ENCODE results near the gene TMEM69.
A peak's percentile ranks its signal among the peaks of the same experiment; 100 is the strongest.
"Not testable (repeated sequence)": the region's sequence is repeated elsewhere in the genome, so short reads cannot be mapped to it uniquely, and the experiment has no call there.

TMEM69 gene, protein sequence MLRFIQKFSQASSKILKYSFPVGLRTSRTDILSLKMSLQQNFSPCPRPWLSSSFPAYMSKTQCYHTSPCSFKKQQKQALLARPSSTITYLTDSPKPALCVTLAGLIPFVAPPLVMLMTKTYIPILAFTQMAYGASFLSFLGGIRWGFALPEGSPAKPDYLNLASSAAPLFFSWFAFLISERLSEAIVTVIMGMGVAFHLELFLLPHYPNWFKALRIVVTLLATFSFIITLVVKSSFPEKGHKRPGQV

GRCh38 chr1:45687754-45688740, at the start of gene TMEM69:
Gene TMEM69 (plus strand): TSS chr1:45688181. CDS start chr1:45691069, 2,888 bp downstream.
- peak; percentile 93 for DNase-seq

- DNase-seq, result no peak
Measured at GRCh38 chr1:45640293-45640692, 47.7 kb upstream of the TMEM69 start.

- no peak for DNase-seq
Measured at GRCh38 chr1:45643321-45643720, 44.7 kb upstream of the TMEM69 start.

- no peak for DNase-seq
Measured at GRCh38 chr1:45643978-45644377, 44.0 kb upstream of the TMEM69 start.

DNA sequence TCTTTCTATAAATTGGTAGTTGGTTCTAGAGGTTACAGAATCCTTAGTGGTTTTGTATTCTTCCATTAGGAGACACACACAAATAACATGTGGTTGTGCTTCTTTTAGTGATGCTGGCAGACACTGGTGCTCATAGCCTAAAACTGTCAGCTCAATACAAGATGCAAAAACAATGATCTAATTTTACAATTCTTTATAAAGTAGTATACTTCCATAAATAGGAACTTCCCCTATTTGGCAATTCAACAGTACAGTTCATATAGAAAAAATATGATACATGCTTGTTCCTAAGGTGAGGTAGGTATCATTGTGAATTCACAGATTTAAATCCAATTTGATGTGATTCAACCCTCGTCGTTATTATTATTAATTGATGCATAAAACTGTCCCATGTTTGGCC, 43.3 kb upstream of the TMEM69 start:
- DNase-seq, result no peak

GRCh38 chr1:45647248-45648021, 40.5 kb upstream of the TMEM69 start:
- DNase-seq, result no peak

GRCh38 chr1:45654540-45655280, 33.3 kb upstream of the TMEM69 start:
- no peak for DNase-seq

GRCh38 chr1:45656573-45657226, 31.3 kb upstream of the TMEM69 start:
- DNase-seq, result no peak

DNA sequence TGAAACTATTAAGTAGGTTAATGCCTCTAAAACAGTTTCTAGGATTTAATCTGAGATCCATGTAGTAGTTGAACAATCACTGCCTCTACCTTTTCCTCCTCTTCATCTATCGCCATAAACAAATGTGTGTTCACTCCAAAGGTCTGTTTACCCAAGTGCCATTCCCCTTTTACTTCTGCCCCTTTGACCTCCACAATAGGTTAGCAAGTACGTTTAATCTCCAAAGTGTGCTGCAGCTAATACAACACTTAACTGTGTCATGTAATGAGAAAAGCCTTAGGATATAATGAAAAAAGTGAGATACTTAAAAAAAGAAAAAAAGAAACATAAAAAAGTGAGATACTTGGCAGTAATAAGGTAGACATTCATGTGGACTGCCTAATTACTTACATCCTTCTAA, 29.8 kb upstream of the TMEM69 start:
- DNase-seq, result no peak

GRCh38 chr1:45659222-45659621, 28.8 kb upstream of the TMEM69 start:
- DNase-seq, result no peak

GRCh38 chr1:45660336-45660735, 27.6 kb upstream of the TMEM69 start:
- no peak for DNase-seq

GRCh38 chr1:45666836-45667235, 21.1 kb upstream of the TMEM69 start:
- no peak for DNase-seq

- DNase-seq, result no peak
Measured at GRCh38 chr1:45667321-45668111, 20.5 kb upstream of the TMEM69 start.

DNA sequence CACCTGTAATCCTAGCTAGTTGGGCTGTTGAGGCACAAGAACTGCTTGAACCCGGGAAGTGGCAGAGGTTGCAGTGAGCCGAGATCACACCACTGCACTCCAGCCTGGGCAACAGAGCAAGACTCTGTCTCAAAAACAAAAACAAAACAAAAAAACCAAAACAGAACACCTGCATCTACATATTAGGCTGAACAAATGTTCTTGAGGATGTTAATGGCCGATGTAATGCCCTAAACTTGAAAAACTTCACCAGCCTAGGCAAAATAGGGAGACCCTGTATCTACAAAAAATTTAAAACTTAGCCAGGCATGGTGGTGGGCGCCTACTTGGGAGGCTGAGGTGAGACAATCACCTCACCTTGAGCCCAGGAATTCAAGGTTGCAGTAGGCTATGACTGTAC, 19.5 kb upstream of the TMEM69 start:
- no peak for DNase-seq

- no peak for DNase-seq
Measured at GRCh38 chr1:45669379-45669778, 18.6 kb upstream of the TMEM69 start.

GRCh38 chr1:45669859-45670655, 17.9 kb upstream of the TMEM69 start:
- no peak for DNase-seq

DNA sequence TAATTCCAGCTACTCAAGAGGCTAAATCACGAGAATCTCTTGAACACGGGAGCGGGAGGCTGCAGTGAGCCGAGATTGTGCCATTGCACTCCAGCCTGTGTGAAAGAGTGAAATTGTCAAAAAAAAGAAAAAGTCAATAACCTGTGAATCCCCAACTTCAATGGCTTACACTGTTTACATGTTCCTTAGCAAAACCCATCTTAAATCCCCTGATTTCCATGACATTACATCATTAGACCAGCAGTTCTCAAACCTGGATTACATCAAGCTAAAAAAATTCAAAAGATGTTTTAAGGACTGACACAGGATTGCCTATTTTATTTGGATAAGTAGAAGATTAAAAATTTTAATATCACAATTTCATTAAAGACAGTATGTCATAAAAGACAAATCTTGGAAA, 14.0 kb upstream of the TMEM69 start:
- DNase-seq, result no peak

DNA sequence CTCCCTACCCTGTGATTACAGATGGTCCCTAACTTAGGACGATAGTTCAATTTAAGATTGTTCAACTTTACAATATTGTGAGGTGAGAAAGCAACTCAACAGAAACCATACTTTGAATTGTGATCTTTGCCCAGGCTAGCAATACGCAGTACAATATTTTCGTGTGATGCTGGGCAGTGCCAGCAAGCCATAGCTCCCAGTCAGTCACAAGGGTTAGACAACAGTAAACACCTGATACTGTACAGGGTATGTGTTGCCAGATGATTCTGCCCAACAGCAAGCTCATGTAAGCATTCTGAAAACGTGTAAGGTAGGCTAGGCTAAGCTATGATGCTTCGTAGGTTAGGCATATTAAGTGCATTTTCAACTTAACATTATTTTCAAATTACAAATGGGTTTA, 13.5 kb upstream of the TMEM69 start:
- DNase-seq, result no peak

DNA sequence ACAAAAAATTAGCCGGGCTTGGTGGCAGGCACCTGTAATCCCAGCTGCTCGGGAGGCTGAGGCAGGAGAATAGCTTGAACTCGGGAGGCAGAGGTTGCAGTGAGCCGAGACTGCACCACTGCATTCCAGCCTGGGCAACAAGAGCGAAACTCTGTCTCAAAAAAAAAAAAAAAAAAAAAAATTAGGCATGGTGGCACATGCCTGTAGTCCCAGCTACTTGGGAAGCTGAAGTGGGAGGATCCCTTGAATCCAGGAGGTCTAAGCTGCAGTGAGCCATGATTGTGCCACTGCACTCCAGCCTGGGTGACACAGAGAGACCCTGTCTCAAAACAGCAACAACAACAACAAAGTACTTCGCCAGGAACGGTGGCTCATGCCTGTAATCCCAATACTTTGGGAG, 11.4 kb upstream of the TMEM69 start:
- DNase-seq, result not testable (repeated sequence)

GRCh38 chr1:45677751-45678245, 10.2 kb upstream of the TMEM69 start:
- DNase-seq, result no peak
